NB4 (cell line): ENCODE measurements around the gene ALG6.
"Not testable (repeated sequence)": the region's sequence is repeated elsewhere in the genome, so short reads cannot be mapped to it uniquely, and the experiment has no call there.

Source experiments
- DNase-seq: peaks from one replicate; pipeline ENCODE4 v3.0.0; 2010; ENCODE audit warnings: low read depth
- H3K4me3 ChIP-seq: one replicate; pipeline ENCODE4 v1.5.1; 2011; ENCODE audit warnings: mild to moderate bottlenecking, low read depth, low read length, moderate library complexity
- MYC ChIP-seq: IDR thresholded peaks from 2 replicates; pipeline ENCODE4 v1.6.1; 2011; ENCODE audit warnings: low read depth, low read length
- POLR2A ChIP-seq: IDR thresholded peaks from 2 replicates; pipeline ENCODE4 v1.6.1; 2011; ENCODE audit warnings: mild to moderate bottlenecking; ENCODE audit not compliant: insufficient read length; ENCODE audit errors: extremely low read depth
- TF ChIP-seq, protein P1 (sequence below): IDR thresholded peaks from 2 replicates; pipeline ENCODE4 v1.6.1; 2011; ENCODE audit warnings: low read depth, low read length
- TF ChIP-seq, protein P2 (sequence below): IDR thresholded peaks from one replicate; pipeline ENCODE4 v1.5.1; 2012; ENCODE audit warnings: low read depth, low read length

The ALG6 gene

DNA sequence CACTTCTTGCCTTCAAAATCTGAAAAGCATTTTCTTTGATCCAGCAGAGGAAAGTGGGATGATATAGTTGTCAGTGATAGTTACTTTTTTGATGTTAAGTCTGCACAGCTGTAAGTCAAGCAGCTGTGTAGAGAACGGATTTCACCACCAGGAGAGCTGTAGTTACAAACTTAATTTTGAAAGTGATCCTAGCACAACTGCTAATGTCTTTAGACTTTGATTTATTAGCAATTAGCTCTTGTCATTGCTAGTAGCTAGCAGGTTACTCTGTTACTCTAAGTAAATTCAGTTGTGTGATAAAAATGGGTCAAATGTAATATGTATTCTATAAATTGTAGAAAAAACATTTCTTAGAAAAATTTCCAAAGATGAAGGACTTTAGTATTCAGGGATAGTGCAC lies 46.0 kb downstream of the ALG6 start:
- TF ChIP-seq, protein P1, sequence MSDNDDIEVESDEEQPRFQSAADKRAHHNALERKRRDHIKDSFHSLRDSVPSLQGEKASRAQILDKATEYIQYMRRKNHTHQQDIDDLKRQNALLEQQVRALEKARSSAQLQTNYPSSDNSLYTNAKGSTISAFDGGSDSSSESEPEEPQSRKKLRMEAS, result no peak
- H3K4me3 ChIP-seq, result no peak overlapping the region
- DNase-seq, result no peak

DNA sequence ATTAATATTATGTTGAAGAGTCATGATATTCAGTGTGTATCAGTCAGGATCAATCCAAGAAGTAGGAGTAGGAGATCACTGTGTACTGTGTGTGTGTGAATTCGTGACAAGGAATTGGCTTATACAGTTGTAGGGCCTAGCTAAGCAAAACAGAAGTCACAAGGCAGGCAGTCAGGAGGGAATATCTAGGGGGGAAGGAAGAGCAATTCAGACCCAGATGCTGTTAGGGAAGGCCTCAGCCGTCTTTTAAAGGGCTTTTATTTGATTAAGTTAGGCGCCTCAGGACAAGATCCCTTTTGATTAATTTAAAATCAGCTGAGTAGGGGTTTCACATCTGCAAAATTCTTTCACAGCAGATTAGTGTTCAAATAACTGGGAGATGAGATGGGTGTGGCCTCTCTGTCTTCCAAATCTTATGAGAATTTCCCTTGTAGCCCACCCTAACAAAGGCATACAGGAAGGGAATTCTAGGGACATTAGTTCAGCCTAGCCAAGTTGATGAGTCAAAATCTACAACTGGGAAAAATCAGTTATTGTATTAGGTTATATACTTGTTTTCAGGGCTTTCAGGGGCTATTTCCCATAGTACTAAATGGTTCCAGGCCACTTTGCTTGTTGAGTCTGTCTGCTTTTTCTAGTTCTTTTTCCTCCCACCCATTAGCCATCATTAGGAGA lies 47.4 kb downstream of the ALG6 start:
- no peak for DNase-seq
- H3K4me3 ChIP-seq, result no peak overlapping the region

DNA sequence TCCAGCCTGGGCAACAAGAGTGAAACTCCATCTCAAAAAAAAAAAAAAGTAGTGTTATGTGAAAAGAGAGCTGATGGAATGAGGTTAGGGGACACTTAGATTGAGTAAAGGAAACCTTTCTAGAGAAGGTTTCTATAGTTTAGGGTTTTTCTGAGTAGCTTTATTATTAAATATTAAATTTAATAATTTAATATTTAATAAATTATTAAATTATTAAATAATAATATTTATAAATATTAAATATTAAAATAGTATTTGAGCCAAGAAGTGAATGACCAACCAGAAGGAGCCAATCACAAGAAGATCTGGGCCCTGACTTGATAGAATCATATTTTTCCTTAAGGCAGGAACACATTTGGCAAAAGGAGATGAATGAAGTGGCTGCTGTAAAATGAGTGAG lies 50.7 kb downstream of the ALG6 start:
- H3K4me3 ChIP-seq, result no peak overlapping the region
- TF ChIP-seq, protein P2, sequence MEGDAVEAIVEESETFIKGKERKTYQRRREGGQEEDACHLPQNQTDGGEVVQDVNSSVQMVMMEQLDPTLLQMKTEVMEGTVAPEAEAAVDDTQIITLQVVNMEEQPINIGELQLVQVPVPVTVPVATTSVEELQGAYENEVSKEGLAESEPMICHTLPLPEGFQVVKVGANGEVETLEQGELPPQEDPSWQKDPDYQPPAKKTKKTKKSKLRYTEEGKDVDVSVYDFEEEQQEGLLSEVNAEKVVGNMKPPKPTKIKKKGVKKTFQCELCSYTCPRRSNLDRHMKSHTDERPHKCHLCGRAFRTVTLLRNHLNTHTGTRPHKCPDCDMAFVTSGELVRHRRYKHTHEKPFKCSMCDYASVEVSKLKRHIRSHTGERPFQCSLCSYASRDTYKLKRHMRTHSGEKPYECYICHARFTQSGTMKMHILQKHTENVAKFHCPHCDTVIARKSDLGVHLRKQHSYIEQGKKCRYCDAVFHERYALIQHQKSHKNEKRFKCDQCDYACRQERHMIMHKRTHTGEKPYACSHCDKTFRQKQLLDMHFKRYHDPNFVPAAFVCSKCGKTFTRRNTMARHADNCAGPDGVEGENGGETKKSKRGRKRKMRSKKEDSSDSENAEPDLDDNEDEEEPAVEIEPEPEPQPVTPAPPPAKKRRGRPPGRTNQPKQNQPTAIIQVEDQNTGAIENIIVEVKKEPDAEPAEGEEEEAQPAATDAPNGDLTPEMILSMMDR, result no peak
- no peak for TF ChIP-seq POLR2A
- no peak for DNase-seq

More for the DNA sequence above, 47.4 kb downstream of the ALG6 start:
- TF ChIP-seq, protein P2, result no peak
- no peak for TF ChIP-seq MYC
- TF ChIP-seq, protein P1, result no peak
- no peak for TF ChIP-seq POLR2A

DNA sequence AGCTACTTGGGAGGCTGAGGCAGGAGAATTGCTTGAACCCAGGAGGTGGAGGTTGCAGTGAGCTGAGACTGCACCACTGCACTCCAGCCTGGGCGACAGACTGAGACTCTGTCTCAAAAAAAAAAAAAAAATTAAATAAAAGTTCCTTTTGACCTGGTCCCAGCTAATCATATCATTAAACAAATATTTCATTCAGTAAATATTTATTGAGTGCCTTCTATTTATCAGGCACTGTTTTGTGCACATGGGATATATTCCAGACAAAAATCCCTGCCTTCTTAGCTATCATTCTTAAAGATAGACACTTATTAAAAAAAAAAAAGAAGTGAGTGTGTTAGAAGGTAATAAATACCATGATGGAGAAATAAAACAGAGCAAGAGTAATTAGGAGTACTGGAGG lies 53.3 kb downstream of the ALG6 start:
- not testable (repeated sequence) for H3K4me3 ChIP-seq, DNase-seq

DNA sequence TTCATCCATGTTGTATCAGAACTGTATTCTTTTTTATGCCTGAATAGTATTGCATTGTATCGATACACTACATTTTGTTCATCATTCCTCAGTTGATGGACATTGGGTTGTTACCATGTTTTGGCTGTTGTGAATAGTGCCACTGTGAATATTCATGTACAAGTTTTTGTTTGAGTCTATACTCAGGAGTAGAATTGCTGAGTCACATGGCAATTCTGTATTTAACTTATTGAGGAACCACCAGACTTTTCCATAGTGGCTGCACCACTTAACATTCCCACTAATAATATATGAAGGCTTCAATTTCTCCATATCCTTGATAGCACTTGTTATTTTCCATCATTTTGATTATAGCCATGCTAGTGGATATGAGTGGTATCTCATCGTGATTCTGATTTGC lies 56.2 kb downstream of the ALG6 start:
- TF ChIP-seq, protein P1, result no peak
- TF ChIP-seq MYC (no peak), POLR2A (no peak)
- TF ChIP-seq, protein P2, result no peak
- DNase-seq, result no peak
- no peak overlapping the region for H3K4me3 ChIP-seq

DNA sequence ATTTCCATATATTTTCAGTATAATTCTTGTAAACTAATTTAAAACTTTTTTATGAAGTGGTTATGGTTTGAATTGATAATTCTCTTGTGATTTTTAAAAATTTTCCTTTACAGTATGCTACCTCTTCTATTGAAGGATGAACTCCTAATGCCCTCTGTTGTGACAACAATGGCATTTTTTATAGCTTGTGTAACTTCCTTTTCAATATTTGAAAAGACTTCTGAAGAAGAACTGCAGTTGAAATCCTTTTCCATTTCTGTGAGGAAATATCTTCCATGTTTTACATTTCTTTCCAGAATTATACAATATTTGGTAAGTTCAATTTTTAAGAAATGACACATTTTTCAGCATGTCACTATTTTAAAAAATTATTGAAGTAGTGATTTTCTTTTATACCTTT lies 61.4 kb downstream of the ALG6 start:
- no peak for DNase-seq
- TF ChIP-seq MYC (no peak), POLR2A (no peak)
- TF ChIP-seq, protein P1, result no peak
- TF ChIP-seq, protein P2, result no peak
- H3K4me3 ChIP-seq, result no peak overlapping the region

DNA sequence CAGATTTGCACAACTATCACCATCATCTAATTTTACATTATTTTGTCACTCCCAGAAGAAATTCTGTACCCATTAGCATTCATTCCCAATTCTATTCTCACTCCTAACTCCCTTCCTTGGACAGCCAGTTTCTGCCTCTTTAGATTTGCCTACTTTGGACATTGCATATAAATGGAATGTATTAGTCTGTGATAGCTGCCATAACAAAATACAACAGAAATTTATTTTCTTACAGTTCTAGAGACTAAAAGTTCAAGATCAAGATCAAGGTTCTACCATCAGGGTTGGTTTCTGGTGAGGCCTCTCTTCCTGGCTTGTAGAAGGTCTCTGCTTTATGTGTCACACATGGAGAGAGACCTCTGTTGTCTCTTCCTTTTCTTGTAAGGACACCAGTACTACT lies 61.9 kb downstream of the ALG6 start:
- no peak overlapping the region for H3K4me3 ChIP-seq
- TF ChIP-seq POLR2A (no peak), MYC (no peak)
- TF ChIP-seq, protein P1, result no peak
- TF ChIP-seq, protein P2, result no peak
- DNase-seq, result no peak
